GM20431 (cell line): ENCODE measurements around the gene CDH4.
"Not testable (repeated sequence)": the region's sequence is repeated elsewhere in the genome, so short reads cannot be mapped to it uniquely, and the experiment has no call there.

Experiments
- in situ Hi-C: fragments of 300-500 bp; cut with MseI, MboI; formaldehyde crosslinking; loops from one replicate; pipeline ENCODE4 v1.15.0; 2020; ENCODE audit warnings: low sequenced_read_pairs; ENCODE audit not compliant: unreplicated experiment

The CDH4 gene

GRCh38 chr20:61939691-61940360 lies 687.8 kb downstream of the CDH4 start:
- in situ Hi-C loops, result no loop called here

GRCh38 chr20:61940491-61940890 lies 688.4 kb downstream of the CDH4 start:
- in situ Hi-C loops, result no loop called here

- in situ Hi-C loops, result no loop called here
These were observed 689.1 kb downstream of the CDH4 start for GRCh38 chr20:61940976-61941720.

GRCh38 chr20:61941721-61942405 lies 689.8 kb downstream of the CDH4 start:
- in situ Hi-C loops, result no loop called here

- in situ Hi-C loops, result no loop called here
These were observed 690.5 kb downstream of the CDH4 start for GRCh38 chr20:61942526-61942925.

- in situ Hi-C loops, result not testable (repeated sequence)
These were observed 692.9 kb downstream of the CDH4 start for GRCh38 chr20:61944967-61945366.

- in situ Hi-C loops, result not testable (repeated sequence)
These were observed 693.4 kb downstream of the CDH4 start for GRCh38 chr20:61945495-61945894.

- in situ Hi-C loops, result not testable (repeated sequence)
These were observed 696.0 kb downstream of the CDH4 start for GRCh38 chr20:61948056-61948455.

GRCh38 chr20:61948586-61949362 lies 696.7 kb downstream of the CDH4 start:
- in situ Hi-C loops, result no loop called here

GRCh38 chr20:61949363-61949713 lies 697.3 kb downstream of the CDH4 start:
- in situ Hi-C loops, result no loop called here

- in situ Hi-C loops, result no loop called here
These were observed 697.9 kb downstream of the CDH4 start for GRCh38 chr20:61949714-61950640.

- in situ Hi-C loops, result no loop called here
These were observed 698.6 kb downstream of the CDH4 start for GRCh38 chr20:61950641-61951071.

- in situ Hi-C loops, result no loop called here
These were observed 699.9 kb downstream of the CDH4 start for GRCh38 chr20:61951695-61952533.

- in situ Hi-C loops, result no loop called here
These were observed 701.3 kb downstream of the CDH4 start for GRCh38 chr20:61953037-61954021.

- in situ Hi-C loops, result no loop called here
These were observed 702.4 kb downstream of the CDH4 start for GRCh38 chr20:61954276-61955021.

GRCh38 chr20:61955668-61956395 lies 703.8 kb downstream of the CDH4 start:
- in situ Hi-C loops, result no loop called here
